Motor neuron (in vitro differentiated cells): ENCODE data around the gene VSIG4. TPM values are rescaled to one million over a fixed set of nuclear protein-coding genes. Genes with fewer than 3 reads are reported as not detected.

Experiments used
- ATAC-seq, 8 experiments: fragments of 200-7000 bp; cut with Tn5 transposase; replicated peaks in 6 of 8; 2 replicates each; pipeline ENCODE4 v1.8.0; 2021; ENCODE audit warnings: mild to moderate bottlenecking in 8 of 8, moderate library complexity in 8 of 8
- H3K27ac ChIP-seq, 2 donors: fragments of 250-450 bp; sonication (Bioruptor Pico); 2 replicates each; pipeline ENCODE4 v1.9.0; 2021; ENCODE audit warnings: antibody characterized with exemption in 2 of 2, mild to moderate bottlenecking in 2 of 2, moderate library complexity in 1 of 2
- H3K4me1 ChIP-seq, 2 donors: fragments of 250-450 bp; sonication (Bioruptor Pico); replicated peaks in 1 of 2; 2 replicates each; pipeline ENCODE4 v1.6.1; 2021; ENCODE audit warnings: antibody characterized with exemption in 2 of 2, mild to moderate bottlenecking in 2 of 2, moderate library complexity in 1 of 2
- H3K4me3 ChIP-seq, 5 donors: fragments of 250-450 bp; sonication (Bioruptor Pico); 2 replicates each; pipeline ENCODE4 v1.9.0; 2021; ENCODE audit warnings: antibody characterized with exemption in 5 of 5, mild to moderate bottlenecking in 5 of 5, moderate library complexity in 4 of 5
- WGBS, 10 experiments: fragments of 450-650 bp; shearing (Covaris generic); methylation state at CpG; one replicate each; pipeline ENCODE4 v1.0.0; 2022; 5-methylcytosine and 5-hydroxymethylcytosine counted together
- in situ Hi-C, 9 experiments: fragments of 400-800 bp; cut with MboI; loops; one replicate each; pipeline ENCODE4 v1.15.0; 2021; ENCODE audit warnings: low sequenced_read_pairs in 9 of 9, low pct_unique_long_range_greater_than_20kb in 2 of 9; ENCODE audit not compliant: unreplicated experiment in 9 of 9
- total RNA-seq, 8 experiments: library from RNA; unstranded; fragments of 300-600 nt; gene quantifications; 2 replicates each; pipeline versions ENCODE4 v1.2.3 to v1.2.4, GENCODE V29; 2022

The VSIG4 gene
- total RNA-seq, 8 experiments from 2014 or later, result 0.42 TPM; not detected in 7

- no peak for ATAC-seq
- WGBS, 10 experiments, result 0 to 17% methylated on average over 1 of the region's 1 CpG; no CpG with 5 or more reads in 8 of the 10 experiments
- in situ Hi-C loops, result no loop called here
Measured at GRCh38 chrX:66021401-66021764, 18.5 kb downstream of the VSIG4 start.

DNA sequence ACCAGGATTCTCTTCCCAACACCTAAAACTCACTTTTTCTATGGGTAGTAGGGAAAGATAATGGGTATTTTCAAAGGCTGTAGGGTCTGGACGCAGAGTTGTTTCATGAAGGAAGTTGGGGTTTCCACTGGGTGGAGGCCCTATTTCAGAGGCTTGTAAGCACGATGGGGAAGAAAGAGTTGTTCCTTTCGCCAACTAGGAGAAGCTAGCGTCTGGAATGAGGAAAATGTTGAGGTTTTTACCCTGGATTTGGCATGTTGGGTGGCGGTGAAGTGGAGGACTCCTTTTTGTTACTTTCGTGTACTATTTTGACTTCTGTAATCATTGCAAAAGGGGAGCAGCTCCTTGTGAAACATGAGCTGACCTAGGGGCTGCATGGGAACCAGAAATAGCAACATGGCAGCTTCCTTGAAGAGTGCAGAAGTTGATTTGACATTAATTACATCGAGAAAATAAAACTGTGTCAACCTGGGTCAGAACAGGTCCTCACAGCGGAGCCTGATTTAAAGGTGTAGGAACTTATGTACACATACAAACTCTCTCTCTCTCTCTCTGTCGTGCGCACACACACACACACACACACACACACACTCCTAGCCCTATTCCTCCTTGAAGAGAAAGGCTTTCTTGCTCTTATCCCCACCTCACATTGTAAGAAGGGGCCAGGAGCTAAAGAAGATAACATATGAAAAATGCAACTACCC is 19.1 kb downstream of the VSIG4 start:
- Histone ChIP-seq H3K4me3 (no peak overlapping the region), H3K4me1 (no peaks in the 10 kb centered on the region), H3K27ac (no peak overlapping the region)
- ATAC-seq, result no peak
- WGBS, 10 experiments, result 40 to 79% (median 50%) methylated on average over 2 to 7 of the region's 10 CpGs; no CpG with 5 or more reads in 7 of the 10 experiments
- in situ Hi-C loops, result no loop called here

More at GRCh38 chrX:66021401-66021764, 18.5 kb downstream of the VSIG4 start:
- Histone ChIP-seq H3K4me3 (no peak overlapping the region), H3K27ac (no peak overlapping the region), H3K4me1 (no peaks in the 10 kb centered on the region)

- 0 to 86% (median 48%) methylated on average over 1 to 2 of the region's 2 CpGs; no CpG with 5 or more reads in 5 of the 10 experiments for WGBS, 10 experiments
- H3K4me3 ChIP-seq, result no peak overlapping the region
- H3K4me1 ChIP-seq, result no peaks in the 10 kb centered on the region
- H3K27ac ChIP-seq, result no peak overlapping the region
- in situ Hi-C loops, result no loop called here
- no peak for ATAC-seq
Measured at GRCh38 chrX:66019974-66020373, 19.9 kb downstream of the VSIG4 start.

- WGBS, 10 experiments, result 0 to 88% (median 28%) methylated on average over 1 of the region's 1 CpG; no CpG with 5 or more reads in 6 of the 10 experiments
- no peak overlapping the region for H3K27ac ChIP-seq
- ATAC-seq, result no peak
- in situ Hi-C loops, result no loop called here
- no peak overlapping the region for H3K4me3 ChIP-seq
- H3K4me1 ChIP-seq, result no peaks in the 10 kb centered on the region
Measured at GRCh38 chrX:66019310-66019652, 20.6 kb downstream of the VSIG4 start.

GRCh38 chrX:66018585-66019309 is 21.1 kb downstream of the VSIG4 start:
- Histone ChIP-seq H3K27ac (no peak overlapping the region), H3K4me3 (no peak overlapping the region), H3K4me1 (no peaks in the 10 kb centered on the region)
- ATAC-seq, result no peak
- in situ Hi-C loops, result no loop called here
- 0 to 86% (median 68%) methylated on average over 1 to 6 of the region's 7 CpGs; no CpG with 5 or more reads in 6 of the 10 experiments for WGBS, 10 experiments

DNA sequence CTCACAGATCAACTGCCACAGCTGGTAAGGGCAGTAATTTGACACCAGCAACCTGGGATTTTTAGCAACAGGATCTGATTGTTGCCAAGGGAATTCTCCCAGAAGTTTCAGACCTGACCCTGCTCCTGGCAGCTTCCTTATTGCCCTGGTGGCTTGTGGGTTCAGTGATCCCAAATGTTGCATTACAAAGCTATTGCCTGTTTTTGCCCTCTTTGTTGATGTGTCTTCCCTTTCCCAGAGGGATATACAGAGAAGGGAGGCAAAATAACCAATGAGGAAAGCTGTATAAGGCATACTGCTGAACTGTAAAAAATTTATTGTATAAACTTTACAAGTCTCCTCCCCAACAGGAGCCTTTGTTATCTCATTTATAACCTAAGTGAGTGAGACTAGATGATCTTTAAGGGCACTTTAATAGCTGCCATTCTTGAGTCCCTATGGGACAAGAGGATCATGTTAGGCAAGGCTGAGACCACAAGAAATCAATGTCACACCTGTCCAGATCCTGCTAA is 22.2 kb downstream of the VSIG4 start:
- no peak for ATAC-seq
- in situ Hi-C loops, result no loop called here
- Histone ChIP-seq H3K4me3 (no peak overlapping the region), H3K4me1 (no peaks in the 10 kb centered on the region), H3K27ac (no peak overlapping the region)

DNA sequence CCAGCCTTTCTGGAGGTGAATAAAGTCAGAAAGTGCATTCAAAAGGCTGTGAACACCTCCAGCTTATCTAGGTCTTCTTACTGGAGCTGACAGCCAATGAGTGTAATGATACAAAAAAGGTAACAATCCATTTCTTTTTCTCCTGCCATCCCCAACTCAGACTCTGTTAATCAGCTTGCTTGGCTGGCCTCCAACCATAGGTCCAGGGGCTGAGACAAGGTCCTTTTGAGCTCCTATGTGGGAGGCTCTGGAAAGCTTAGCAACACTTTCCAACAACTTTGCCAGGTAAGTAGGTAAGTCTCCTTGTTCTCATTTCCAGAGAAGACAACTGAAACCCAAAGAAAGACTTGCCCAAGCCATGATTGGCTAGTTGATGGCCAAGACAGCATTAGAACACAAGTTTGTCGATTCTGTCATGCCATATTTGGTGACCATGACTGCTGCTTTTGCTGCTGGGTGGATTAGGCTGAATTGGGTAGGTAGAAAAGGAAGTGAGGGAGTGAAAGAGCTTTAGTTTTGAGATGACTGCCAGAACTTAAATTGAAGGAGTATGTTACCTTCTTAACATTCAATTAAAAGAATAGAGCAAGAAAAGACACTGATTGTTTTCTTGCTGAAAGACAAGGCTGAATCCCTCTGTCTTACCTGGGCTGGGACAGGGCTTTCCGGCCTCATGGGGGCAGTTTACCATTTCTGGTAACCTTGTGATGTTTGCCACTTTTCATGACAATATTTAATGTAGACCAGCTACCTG is 22.8 kb downstream of the VSIG4 start:
- in situ Hi-C loops, result no loop called here
- Histone ChIP-seq H3K27ac (no peak overlapping the region), H3K4me1 (no peaks in the 10 kb centered on the region), H3K4me3 (no peak overlapping the region)
- WGBS, 10 experiments, result 0 to 100% (median 44%) methylated on average over 1 of the region's 2 CpGs; no CpG with 5 or more reads in 4 of the 10 experiments
- ATAC-seq, result no peak

GRCh38 chrX:66015900-66016689 is 23.8 kb downstream of the VSIG4 start:
- H3K4me3 ChIP-seq, result no peak overlapping the region
- WGBS, 10 experiments, result 43 to 80% (median 63%) methylated on average over 1 of the region's 1 CpG; no CpG with 5 or more reads in 7 of the 10 experiments
- no peaks in the 10 kb centered on the region for H3K4me1 ChIP-seq
- peak in 2 of 8 experiments; percentile 64 to 77 for ATAC-seq
- in situ Hi-C loops, result no loop called here
- H3K27ac ChIP-seq, result no peak overlapping the region

DNA sequence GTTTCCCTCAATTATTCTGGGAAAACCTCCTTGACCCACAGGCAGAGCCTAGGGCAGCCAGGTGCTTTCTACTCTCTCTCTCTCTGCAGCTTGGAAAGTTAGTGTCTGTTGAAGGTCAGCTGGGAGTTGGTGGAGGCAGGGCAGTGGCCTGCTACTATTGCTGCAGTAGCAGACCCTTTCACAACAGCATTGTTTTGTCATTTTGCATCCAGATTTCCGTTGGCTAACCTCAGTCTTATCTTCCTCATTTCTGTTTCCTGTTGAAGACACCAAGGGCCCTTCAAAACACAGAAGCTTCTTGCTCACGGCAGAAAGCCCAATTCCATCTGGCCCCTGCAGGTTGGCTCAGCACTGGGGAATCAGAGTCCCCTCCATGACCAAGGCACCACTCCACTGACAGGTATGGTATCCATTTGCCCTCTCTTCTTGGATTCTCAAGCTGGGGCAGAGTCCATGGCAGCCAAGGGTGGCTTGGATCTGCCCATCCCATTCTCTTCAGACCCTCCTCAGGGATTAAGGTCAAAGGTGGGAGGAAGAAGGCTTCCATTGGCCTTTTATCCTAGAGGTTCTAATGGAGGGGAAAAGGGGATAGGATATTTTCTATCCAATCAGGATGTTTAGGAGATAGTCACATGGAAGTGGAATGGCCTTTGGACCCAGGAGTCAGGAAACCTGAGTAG is 24.6 kb downstream of the VSIG4 start:
- no peak for ATAC-seq
- in situ Hi-C loops, result no loop called here
- Histone ChIP-seq H3K4me3 (no peak overlapping the region), H3K27ac (no peak overlapping the region), H3K4me1 (no peaks in the 10 kb centered on the region)
- 11 to 40% methylated on average over 1 of the region's 2 CpGs; no CpG with 5 or more reads in 8 of the 10 experiments for WGBS, 10 experiments

DNA sequence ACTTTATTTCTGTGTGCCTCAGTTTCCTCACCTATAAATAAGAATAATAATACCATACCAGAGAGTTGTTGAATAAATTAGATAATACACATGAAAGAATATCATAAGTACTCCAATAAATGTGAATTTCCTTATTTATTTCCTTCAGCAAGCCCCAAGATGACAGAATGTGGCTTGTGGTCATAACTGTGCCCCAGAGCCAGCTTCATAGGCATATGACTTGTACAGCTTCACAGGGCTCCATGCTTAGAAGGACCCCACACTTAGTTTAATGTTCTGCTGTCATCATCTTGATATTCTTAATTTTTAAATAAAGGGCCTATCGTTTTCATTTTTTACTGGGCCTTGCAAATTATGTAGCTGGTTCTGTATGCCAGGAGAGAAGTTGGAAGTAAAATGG is 25.3 kb downstream of the VSIG4 start:
- WGBS, 10 experiments, result 0 to 83% (median 39%) methylated on average over 1 of the region's 1 CpG; no CpG with 5 or more reads in 6 of the 10 experiments
- no peak overlapping the region for H3K27ac ChIP-seq
- H3K4me1 ChIP-seq, result no peaks in the 10 kb centered on the region
- no peak for ATAC-seq
- in situ Hi-C loops, result no loop called here
- H3K4me3 ChIP-seq, result no peak overlapping the region

GRCh38 chrX:66014084-66014483 is 25.8 kb downstream of the VSIG4 start:
- no peak overlapping the region for H3K4me3 ChIP-seq
- H3K27ac ChIP-seq, result no peak overlapping the region
- WGBS, 10 experiments, result 0 to 80% (median 50%) methylated on average over 1 to 2 of the region's 2 CpGs; no CpG with 5 or more reads in 3 of the 10 experiments
- ATAC-seq, result no peak
- H3K4me1 ChIP-seq, result no peaks in the 10 kb centered on the region
- in situ Hi-C loops, result no loop called here

DNA sequence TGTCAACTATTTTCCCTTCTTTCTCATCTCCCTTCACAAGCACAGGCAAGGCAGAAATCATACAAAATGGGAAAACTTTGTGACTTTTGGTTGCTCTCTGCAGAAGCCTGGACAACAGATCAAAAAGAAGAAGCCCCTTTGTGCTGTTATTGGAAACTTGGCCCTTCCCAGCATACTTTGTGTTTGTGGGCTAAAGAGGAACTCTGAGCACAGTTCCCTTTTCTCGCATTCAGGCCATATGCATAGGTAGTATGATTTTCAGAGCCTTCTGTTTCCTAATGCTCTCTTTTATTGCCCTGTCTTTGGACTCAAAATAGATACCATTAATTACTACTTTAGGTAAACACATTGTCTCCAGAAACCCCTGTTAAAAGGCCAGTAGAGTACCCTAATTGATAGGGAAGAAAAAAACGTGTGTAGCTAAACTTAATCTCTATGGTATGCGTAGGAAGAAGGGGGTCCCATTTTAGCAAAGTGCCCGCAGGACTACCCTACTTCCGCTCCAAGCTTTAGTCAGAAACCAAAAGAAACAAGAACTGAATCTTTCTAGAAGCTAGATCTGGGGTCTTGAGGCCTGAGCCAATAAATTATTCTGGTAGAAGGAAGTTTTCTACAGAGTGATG is 26.6 kb downstream of the VSIG4 start:
- WGBS, 10 experiments, result 4 to 100% (median 29%) methylated on average over 1 to 3 of the region's 5 CpGs; no CpG with 5 or more reads in 6 of the 10 experiments

More for the DNA sequence above, 26.6 kb downstream of the VSIG4 start:
- no peak overlapping the region for H3K4me3 ChIP-seq
- in situ Hi-C loops, result no loop called here
- no peaks in the 10 kb centered on the region for H3K4me1 ChIP-seq
- H3K27ac ChIP-seq, result no peak overlapping the region
- ATAC-seq, result no peak
